ENCODE data around the gene TMEM30B. TPM values are rescaled to one million over a fixed set of nuclear protein-coding genes. Genes with fewer than 3 reads are reported as not detected.
"Not testable (repeated sequence)": the region's sequence is repeated elsewhere in the genome, so short reads cannot be mapped to it uniquely, and the experiment has no call there.

Gene TMEM30B
- total RNA-seq, 1 experiment from 2014 or later: under 0.01 TPM

GRCh38 chr14:61266436-61266835, 14.7 kb downstream of the TMEM30B start:
- no peak for DNase-seq (ENCODE audit: low read depth)

- DNase-seq (ENCODE audit: low read depth): no peak
Observed at GRCh38 chr14:61264651-61265050, 16.5 kb downstream of the TMEM30B start.

DNA sequence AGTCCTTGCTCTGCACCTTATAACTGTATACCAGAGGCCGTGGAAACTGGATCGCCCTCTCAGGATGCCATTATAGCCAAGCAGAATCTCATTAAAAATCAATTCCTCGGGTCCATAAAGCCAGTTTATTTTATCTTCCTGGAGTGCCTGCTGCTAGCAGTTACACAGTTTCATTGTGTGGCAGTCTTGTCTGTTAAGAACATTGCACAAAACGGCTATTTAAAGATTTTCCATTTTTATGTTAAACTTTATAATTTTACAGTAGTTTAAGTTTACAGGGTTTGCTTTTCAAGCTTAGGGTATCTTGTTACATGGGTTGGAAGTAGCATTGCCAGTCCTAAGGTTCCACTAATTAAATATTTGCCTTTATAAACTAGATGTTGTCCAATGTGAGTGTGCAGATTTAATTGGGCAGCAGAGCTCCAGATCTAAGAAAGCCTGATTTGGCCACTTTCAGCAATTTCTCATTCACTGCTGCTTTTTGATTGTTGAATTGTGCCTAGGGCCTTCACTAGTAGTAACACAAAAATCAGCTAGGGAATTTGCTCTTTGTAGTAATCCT, 17.0 kb downstream of the TMEM30B start:
- DNase-seq (ENCODE audit: low read depth): no peak

DNA sequence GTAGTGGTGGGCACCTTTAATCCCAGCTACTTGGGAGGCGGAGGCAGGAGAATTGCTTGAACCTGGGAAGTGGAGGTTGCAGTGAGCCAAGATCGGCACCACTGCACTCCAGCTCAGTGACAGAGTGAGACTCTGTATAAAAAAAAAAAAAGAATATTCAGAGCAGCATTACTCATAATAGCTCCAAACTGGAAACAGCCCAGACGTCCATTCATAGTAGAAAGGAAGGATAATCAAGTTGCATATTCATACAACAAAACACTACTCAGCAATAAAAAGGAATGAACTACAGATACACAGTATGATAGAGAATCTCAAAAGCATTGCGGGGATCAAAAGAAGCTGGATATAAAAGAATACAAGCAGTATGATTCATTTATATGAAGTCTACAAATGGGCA, 19.1 kb downstream of the TMEM30B start:
- peak; percentile 52 for DNase-seq (ENCODE audit: low read depth)

- peak; percentile 83 for DNase-seq (ENCODE audit: low read depth)
Observed at GRCh38 chr14:61260939-61261776, 20.0 kb downstream of the TMEM30B start.

GRCh38 chr14:61258985-61259384, 22.2 kb downstream of the TMEM30B start:
- DNase-seq (ENCODE audit: low read depth): peak; percentile 77

GRCh38 chr14:61257469-61258057, 23.6 kb downstream of the TMEM30B start:
- DNase-seq (ENCODE audit: low read depth): peak; percentile 22

- DNase-seq (ENCODE audit: low read depth): no peak
Observed at GRCh38 chr14:61256826-61257468, 24.2 kb downstream of the TMEM30B start.

DNA sequence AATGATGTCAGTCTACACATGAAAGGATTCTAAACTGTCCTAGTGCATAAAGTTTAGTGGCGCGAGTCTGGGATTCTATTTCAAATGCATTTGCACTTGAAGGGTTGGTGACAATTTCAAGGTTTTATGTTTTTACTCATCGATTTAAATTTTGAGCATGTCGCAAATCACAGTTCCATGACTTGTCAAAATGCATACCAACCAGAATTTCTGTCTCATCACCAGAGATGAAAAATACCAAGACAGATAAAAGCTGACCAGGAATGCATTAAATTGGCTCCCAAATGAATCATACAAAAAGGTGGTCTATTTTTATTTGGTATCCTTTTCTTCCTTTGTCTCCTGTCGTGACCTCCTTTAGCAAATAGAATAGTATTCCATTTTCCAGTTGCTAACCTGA, 25.2 kb downstream of the TMEM30B start:
- DNase-seq (ENCODE audit: low read depth): no peak

DNA sequence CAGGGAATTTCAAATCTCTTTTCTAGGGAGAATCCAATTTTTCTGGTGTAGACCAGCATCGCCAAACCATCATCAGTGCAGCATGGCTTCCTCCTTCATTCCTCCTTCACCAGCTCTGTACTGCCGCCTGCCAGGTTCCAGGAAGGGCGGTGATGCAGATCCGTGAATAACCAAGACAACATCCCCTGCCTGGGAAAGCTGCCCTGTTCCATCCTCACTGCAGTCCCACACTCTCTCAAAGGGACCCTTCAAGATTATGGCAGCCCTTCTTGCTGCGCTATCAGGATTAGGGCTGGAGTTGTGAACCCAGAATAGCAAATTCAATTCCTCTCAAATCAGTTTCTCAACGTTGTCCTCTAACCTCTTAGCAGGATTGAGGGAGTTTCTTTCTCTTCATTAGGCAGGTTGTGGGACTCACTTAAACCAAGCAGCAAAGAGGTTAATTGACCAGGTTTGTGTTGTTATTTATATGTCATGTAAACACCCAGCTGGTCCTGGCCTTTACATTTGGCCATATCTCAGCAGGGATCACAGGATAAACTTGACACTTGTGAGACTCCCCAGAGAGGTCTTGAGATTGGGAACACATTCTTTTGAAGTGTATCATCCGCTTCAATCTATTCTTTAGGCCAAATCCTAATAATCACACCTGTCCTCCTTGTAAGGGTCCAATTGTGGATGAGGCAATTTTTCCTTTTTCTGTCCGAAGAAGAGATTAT, 26.2 kb downstream of the TMEM30B start:
- DNase-seq (ENCODE audit: low read depth): no peak

DNA sequence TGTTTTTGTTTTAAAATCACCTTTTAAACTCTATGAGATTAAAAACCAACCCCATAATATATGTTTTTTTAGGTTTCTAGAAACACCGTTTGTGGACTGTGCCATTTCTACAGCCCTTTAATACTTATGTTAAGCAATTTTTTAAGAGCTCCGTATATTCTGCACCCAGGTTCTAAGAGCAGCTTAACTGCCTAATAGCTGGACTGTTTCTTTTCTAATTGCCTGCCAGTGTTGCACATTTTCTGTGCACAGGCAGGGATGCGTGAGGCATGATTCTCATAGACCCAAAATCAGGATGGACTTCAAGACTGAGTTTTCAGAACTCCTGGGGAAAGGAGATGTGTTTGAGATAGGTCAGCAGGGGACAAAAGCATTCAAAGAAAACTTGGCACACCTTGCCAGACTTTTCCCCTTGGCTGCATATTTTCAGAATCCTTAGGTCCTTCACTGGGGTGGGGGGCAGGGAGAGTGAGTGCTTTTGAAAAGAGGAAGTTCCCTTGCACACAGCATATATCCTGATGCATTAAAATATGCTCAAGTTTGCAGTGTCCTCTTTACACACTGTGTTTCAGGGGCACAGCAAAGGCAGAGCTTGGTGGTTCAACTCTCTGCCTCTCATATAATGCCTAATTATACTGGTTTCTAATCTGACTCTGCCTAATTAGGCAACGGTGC, 27.9 kb downstream of the TMEM30B start:
- DNase-seq (ENCODE audit: low read depth): no peak

DNA sequence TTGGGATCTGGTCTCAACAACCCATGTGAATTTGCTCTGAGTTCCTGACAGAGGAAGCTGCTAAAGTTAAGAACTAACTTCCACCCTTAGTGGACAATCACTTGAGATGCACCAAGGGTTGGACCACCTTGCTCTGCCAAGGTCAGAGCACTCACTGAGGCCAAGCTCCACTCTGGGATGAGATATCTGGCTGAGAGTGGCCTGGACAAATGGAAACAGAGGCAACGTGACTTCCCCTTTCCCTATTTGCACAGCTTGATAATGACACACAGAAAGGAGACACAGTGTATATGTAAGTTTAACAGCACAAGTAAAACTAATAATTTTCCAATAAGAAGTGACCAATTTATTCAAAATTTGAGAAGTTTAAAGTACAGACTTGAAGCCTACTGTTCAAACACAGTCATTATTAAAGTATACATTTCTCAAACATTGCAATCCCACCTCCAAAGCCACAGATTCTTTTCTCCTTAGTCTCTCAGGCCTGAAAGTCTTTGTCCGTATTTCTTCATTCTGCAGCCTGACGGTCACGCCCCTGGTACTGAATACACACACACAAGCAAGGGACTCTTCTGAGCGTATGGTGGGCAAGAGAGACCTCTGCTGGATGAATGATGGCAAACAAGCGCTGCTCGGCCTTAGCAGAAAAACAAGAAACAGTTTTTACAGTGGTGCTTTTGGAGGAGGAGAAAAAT, 28.6 kb downstream of the TMEM30B start:
- peak; percentile 98 for DNase-seq (ENCODE audit: low read depth)

GRCh38 chr14:61250063-61250462, 31.1 kb downstream of the TMEM30B start:
- DNase-seq (ENCODE audit: low read depth): no peak

- DNase-seq (ENCODE audit: low read depth): peak; percentile 60
Observed at GRCh38 chr14:61247935-61248334, 33.2 kb downstream of the TMEM30B start.

GRCh38 chr14:61246721-61247120, 34.4 kb downstream of the TMEM30B start:
- no peak for DNase-seq (ENCODE audit: low read depth)

DNA sequence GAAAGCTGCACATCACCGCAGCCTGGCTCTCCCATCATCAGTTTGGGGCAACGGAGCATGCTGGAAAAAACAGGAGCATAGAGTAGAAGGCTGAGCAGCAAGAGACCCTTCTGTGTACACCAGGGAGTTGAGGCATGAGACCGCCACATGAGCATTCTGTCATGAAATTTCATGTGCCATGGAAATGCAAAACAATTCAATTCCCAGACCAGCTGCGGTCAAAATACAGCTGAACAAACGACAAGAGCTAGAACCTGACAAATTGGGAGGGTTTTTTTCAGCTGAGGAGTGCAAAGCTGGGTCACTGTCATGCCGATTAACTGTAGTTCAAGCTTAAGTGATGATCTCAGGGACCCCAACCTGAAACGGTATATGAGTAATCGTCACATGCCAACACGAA, 37.1 kb downstream of the TMEM30B start:
- peak; percentile 47 for DNase-seq (ENCODE audit: low read depth)

DNA sequence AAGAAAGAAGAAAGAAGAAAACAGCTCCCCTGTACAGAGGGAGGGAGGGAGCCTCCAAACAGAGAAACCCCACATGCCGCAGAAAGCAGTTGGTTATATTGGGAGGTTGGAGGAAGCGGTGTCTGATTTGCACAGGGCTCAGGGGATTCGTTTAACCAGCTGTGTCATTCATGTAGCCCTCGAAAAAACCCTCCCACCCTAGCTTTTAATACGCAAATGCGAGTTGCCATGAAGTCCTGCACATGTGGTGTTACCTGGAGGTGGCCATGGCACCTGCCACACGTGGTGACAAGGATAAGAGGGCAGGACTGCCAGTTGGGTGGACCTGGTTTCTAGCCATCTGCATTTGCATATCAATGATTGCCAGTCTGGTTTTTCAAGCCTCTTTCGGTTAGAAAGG, 40.9 kb downstream of the TMEM30B start:
- no peak for DNase-seq (ENCODE audit: low read depth)

GRCh38 chr14:61239285-61239684, 41.9 kb downstream of the TMEM30B start:
- DNase-seq (ENCODE audit: low read depth): not testable (repeated sequence)

DNA sequence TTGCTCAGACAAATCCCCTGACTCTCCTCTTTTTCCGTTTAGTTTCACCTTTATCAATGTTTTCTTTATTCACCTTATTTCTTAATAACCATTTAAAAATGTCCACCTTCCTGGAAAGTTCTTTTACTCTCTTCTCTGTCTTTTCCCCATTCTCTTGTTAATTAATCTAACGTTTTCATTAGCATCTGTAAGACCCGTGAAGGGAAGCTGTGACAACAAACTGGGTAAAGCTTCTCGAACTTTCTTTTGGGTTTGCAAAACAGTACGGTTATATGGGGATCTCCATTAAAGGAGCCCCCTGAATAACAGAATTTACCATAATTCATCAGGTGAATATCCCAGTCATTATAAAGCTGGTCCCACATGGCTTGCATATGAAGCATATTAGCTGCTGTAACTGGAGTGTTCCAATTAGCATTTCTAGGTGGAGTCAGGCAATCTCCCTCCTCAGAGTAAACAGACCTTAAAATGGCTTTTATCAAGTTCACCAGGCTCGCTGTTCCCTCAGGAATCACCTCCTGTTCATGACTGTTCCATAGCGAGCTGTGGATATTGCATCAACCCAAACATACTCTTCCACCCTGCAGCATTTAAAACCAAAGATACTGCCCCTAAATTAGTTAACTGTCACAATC, 42.4 kb downstream of the TMEM30B start:
- no peak for DNase-seq (ENCODE audit: low read depth)
